Activated gamma-delta T cell treated with anti-CD3 and anti-CD28 coated beads, Interleukin-2, amount 50 U/mL, for 16 hours (primary cell): Measurements from ENCODE around the gene RFC1.
"Not testable (repeated sequence)": the region's sequence is repeated elsewhere in the genome, so short reads cannot be mapped to it uniquely, and the experiment has no call there.

ENCODE experiments used
- DNase-seq: peaks from one replicate; pipeline ENCODE4 v3.0.0-alpha.2; 2020; ENCODE audit warnings: low read depth

Gene RFC1

GRCh38 chr4:39354254-39354552 lies 12.0 kb downstream of the RFC1 start:
- DNase-seq = no peak

- DNase-seq = no peak
Measured at GRCh38 chr4:39353478-39354253, 12.5 kb downstream of the RFC1 start.

GRCh38 chr4:39353149-39353477 lies 13.0 kb downstream of the RFC1 start:
- DNase-seq = not testable (repeated sequence)

- no peak for DNase-seq
Measured at GRCh38 chr4:39349326-39349725, 16.8 kb downstream of the RFC1 start.

GRCh38 chr4:39348371-39349315 lies 17.5 kb downstream of the RFC1 start:
- DNase-seq = no peak

- no peak for DNase-seq
Measured at GRCh38 chr4:39346856-39347519, 19.2 kb downstream of the RFC1 start.

GRCh38 chr4:39342731-39343130 lies 23.4 kb downstream of the RFC1 start:
- DNase-seq = no peak

GRCh38 chr4:39341075-39341725 lies 25.0 kb downstream of the RFC1 start:
- DNase-seq = no peak

GRCh38 chr4:39339968-39340367 lies 26.2 kb downstream of the RFC1 start:
- DNase-seq = no peak

GRCh38 chr4:39337841-39338240 lies 28.3 kb downstream of the RFC1 start:
- DNase-seq = no peak

GRCh38 chr4:39335566-39335965 lies 30.6 kb downstream of the RFC1 start:
- no peak for DNase-seq

GRCh38 chr4:39331191-39331590 lies 35.0 kb downstream of the RFC1 start:
- no peak for DNase-seq

- no peak for DNase-seq
Measured at GRCh38 chr4:39330353-39330752, 35.8 kb downstream of the RFC1 start.

- no peak for DNase-seq
Measured at GRCh38 chr4:39326468-39326977, 39.6 kb downstream of the RFC1 start.

GRCh38 chr4:39324897-39325613 lies 41.1 kb downstream of the RFC1 start:
- no peak for DNase-seq

GRCh38 chr4:39324446-39324845 lies 41.7 kb downstream of the RFC1 start:
- DNase-seq = no peak

GRCh38 chr4:39323821-39324220 lies 42.3 kb downstream of the RFC1 start:
- no peak for DNase-seq

GRCh38 chr4:39320381-39321115 lies 45.6 kb downstream of the RFC1 start:
- DNase-seq = no peak

- DNase-seq = no peak
Measured at GRCh38 chr4:39319676-39320075, 46.5 kb downstream of the RFC1 start.

GRCh38 chr4:39312816-39313215 lies 53.3 kb downstream of the RFC1 start:
- no peak for DNase-seq

GRCh38 chr4:39308611-39309010 lies 57.6 kb downstream of the RFC1 start:
- no peak for DNase-seq
